Endometrium (tissue), 2 donors: ENCODE measurements around the gene TPST2.

Source experiments
- FAIRE-seq: peaks from 2 replicates; lab custom pipeline; 2012; peaks lifted over from hg19 to GRCh38; lab: Jason Lieb, UNC
- donor health status: control.
- donor health status: control.

The TPST2 gene

DNA sequence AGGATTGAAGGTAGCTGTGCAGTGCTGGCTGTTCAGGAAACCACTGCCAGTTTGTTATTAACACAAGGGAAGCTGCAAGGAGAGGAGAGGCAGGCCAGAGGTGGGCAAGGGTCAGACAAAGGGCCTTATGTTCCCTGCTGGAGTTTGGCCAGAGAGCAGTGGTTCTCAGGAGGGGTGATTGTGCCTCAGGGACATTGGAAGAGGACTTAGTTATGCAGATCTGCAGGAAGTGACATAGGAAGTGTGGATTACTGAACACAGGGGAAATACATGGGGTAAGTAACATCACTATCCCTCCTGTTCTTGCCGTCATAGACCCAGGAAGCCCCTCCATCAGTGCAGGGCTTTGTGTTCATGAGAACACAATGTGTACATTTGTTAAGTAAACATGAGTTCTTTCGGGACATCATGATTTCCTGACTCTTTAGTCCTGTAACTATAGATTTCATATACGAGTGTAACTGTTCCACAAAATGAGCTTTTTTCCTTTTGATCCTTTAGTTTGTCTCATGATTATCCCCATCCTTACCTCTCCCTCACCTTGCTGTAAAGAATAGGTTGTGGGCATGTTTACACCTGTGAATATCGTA, 100.4 kb downstream of the TPST2 start:
- no peak for FAIRE-seq

DNA sequence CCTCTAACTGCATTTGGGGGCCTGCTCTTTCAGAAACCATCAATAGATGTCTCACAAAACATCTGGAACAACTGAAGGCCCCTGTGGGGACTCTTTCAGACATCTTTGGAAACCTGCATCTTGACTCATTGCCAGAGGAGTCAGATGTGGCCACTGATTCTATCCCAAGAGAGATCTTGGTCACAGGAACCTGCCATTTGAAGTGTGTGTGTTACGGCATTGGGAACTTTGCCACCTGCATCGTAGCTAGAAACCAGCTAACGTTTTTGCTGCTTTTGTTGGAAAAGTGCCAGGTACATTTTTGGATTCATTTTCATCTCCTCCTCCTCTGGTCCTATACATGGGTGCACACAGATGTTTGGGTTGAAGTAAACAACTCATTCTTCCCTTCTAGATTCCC, 101.9 kb downstream of the TPST2 start:
- FAIRE-seq = no peak

DNA sequence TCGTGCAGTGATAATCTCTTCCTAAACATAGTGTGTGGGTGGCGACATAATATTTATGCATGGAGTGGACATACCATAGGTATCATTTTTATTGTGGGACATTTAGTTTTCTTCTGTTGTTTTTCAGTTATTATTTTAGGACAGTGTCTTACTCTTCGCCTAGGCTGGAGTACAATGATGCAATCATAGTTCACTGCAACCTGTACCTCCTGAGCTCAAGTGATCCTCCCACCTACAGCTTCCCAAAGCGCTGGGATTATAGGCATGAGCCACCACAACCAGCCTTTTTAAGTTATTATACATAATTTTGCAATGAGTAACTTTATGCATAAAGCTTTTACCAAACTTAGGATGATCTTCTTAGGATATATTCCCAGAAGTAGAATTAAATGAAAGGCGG, 103.5 kb downstream of the TPST2 start:
- no peak for FAIRE-seq

DNA sequence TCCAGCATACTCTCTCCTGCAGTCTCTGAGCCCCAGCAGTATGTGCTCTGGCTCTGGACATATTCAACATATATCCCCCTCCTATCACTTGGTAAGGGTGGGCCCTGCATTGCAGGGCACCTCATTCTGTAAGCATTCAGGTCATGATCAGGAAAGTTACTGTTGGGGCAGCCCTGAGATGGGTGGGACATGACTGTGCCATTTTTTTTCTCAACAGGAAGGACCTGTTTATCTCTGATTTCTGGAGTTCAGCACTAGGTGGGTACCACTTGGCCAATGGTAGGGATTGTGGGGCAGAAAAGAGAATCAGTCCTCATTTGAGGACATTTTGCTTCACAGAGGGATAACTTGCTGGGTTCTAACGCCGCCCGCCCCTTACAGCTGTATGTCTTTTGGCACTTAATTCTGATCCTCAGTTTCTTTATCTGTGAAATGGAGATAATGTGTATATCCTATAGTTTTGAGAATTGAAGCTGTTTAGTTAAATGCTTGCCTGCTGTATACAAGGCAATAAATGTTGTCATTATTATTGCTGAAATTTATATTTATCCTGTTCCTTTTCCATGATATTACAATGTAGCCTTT, 104.0 kb downstream of the TPST2 start:
- FAIRE-seq = no peak

DNA sequence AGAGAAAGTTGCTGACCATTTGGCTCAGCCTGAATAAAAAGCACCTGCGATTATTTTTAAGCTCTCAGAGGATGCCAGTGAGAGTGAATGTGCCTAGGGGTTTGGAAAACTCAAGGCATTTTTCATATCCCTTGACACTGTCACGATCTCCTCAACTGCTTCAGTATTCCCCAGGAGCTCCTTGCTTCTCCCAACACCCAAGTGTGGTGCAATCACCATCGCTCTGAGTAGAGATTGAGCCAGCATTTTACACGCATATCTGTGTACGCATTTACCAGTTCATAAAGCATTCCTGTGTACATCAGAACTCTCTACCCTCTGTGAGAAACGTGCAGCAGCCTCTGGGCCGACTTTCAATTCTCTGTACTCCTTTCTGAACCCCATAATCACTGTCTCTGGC, 104.9 kb downstream of the TPST2 start:
- FAIRE-seq = no peak

DNA sequence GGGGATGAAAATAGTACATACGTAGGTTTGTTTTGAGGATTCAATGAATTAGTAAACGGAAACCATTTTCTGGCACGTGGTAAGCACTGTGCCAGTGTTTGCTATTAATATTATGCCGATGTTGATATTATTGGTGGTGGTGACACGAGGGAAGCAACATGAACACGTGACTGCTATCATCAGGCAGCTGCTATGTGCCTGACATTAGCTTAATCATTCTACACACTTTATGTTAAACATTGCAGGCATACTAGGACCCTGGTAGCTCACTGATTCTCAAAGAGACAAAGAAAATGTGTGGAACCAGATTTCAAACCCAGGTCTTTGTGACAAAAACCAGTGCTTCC, 105.6 kb downstream of the TPST2 start:
- no peak for FAIRE-seq

DNA sequence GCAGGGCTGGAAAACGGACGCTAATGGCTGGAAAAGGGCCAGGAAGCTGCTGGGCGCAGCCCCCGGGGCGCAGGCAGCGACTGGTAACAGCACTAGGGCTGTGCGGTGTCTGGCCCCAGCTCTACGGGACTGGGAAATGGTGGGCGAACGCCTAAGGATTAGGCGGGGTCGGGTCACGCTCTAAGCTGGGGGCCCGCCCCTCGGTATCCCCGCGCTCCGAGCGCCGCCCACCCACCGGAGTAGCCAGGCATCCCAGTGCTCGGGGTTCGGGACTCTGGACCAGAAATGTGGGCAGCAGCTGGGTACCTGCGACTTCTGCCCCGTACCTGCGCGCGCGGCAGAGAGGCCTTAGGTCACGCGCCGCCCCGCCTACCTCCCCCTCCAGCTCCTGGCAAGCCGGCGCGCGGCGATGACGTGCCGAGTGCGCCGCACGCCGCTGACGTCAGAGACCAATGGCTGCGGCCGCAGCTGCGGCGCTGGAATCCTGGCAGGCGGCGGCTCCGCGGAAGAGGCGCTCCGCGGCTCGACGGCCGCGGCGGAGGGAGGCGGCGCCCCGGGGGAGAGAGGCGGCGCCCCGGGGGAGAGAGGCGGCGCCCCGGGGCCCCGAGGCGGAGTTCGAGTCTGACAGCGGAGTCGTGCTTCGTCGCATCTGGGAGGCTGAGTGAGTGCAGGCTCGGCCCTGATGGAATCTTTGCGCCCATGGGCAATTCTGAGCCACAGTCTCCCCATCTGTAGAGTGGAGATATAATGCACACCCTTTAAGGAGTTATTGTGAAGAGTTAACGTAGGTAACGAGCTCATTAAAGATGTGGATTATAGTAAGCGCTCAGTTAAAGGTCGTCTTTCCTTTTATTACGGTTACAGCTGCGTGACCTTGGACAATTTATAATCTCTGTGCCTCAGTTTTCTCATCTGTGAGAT, 106.2 kb downstream of the TPST2 start, which contains the start of the genes HPS4 and SRRD:
Gene HPS4 (minus strand): TSS at position 345 of the 921 bp plus-strand sequence. CDS start 2,021 bp downstream, outside the sequence.
Gene SRRD (plus strand): TSS at position 439 of the 921 bp plus-strand sequence. CDS start 14 bp downstream, at position 453.
- no peak for FAIRE-seq

DNA sequence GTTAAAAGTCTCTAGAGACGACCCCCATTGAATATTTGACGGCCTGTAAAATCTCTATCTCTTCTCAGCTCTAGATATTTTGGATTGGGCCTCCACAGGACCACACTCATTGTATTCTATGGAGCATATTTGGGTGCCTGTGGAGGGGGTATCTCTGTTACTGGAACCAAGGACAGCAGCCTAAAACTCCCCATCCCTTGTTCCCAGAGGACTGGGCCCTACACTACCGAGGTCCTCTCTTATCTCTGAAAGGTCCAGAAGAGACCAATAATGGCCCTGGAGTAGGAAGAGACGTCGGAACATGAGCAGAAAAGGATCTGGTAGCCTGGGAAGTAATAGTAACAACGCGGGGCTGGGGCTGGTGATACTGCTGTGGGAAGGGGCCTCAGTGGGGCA, 106.9 kb downstream of the TPST2 start:
- no peak for FAIRE-seq

DNA sequence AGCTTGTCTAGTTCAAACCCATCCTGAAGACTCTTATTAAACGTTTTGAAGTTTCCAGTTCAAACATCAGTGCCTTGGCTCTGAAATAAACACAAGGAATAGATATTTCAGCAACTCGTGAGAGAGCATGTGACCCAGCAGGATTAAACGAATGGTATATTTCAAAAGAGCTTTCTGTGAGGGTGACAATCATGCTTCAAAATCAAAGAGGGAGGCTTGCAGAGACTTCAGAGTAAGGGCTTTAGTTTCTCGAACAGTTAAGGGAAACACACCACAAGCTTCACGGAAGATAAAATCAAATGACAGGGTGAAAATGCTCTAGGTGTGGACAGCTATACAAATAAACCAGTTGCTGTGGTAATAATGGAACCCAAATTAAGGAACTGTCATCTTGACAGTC, 107.8 kb downstream of the TPST2 start:
- no peak for FAIRE-seq

DNA sequence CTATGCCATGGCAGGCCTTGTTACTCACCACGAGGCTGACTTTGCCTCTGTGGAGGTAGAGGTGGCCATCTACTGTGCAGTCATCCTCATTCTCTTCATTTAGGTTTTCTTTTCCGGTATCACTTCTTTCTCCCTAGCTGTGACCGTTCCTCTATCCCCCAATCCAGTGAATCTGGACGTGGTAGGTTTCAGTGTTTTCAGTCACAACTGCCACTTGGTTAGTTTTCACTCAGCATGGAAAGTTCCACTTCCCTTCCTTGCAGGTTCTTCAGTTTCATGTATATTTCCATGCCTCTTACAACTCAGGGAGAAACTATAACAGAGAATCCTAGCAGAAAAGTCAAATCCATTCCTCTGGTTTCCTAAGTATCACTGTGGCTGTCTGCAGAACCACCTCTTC, 108.2 kb downstream of the TPST2 start:
- FAIRE-seq = no peak

DNA sequence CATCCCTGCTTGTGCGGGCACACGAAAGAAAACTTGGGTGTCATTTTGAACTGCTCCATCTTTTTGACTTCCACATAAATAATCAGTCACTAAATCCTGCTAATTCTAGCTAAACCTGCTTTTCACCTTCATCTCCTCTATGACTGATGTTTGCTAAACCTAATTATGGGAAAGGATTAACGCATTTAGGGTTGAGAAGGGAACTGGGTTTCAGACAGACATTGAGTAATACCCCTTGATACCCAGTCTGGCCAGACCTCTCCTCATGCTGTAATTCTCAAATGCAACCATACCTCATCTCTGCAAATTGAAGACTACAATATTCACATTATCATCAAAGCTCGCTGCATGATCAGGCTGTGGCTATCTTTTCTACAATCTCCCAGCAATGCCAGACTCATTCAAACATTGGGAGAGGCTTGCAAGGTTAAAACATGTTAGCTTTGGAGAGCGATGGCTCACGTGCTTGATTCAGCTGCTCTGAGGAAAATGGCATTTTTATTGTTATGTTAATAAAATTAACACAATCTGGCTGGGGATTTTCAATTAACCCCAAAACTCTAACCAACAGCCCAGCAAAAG, 108.7 kb downstream of the TPST2 start:
- FAIRE-seq = no peak

DNA sequence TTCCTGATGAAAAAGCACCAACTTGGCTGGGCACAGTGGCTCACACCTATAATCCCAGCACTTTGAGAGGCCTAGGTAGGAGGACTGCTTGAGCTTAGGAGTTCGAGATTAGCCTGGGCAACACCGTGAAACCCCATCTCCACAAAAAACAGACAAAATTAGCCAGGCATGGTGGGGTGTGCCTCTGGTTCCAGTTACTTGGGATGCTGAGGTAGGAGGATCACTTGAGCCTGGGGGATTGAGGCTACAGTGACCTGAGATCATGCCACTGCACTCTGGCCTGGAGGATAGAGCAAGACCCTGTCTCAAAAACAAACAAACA, 109.4 kb downstream of the TPST2 start:
- no peak for FAIRE-seq

DNA sequence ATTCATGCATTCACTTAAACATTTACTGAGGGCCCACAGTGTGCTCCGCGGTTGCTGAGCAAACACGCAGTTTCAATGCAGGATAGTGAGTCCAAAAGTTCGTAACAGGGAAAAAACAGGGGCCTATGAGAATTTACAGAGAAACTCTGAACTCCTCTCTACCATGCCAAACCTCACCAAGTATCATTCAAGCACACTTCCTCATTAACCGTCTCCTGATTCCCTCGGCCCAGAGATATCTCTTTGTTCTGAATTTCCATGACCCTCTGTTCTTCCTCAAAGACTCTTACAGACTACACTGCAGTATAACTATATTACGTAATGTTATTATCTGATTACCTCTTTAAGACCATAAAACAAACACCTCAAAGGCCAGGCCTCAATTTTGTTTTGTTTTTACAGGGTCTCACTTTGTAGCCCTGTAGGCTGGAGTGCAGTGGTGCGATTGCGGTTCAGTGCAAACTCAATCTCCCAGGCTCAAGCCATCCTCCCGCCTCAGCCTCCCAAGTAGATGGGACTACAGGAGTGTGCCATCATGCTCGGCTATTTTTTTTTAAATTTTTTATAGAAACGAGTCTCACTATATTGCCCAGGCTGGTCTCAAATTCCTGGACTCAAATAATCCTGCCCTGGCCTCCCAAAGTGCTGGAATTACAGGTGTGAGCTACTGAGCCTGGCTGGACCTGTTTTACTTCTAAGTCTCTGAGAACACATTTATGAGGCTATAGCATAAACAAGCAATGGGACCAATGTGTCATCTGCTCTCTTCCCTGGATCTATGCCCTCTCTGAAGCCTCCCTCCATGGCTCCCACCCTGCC, 109.9 kb downstream of the TPST2 start:
- FAIRE-seq = no peak

DNA sequence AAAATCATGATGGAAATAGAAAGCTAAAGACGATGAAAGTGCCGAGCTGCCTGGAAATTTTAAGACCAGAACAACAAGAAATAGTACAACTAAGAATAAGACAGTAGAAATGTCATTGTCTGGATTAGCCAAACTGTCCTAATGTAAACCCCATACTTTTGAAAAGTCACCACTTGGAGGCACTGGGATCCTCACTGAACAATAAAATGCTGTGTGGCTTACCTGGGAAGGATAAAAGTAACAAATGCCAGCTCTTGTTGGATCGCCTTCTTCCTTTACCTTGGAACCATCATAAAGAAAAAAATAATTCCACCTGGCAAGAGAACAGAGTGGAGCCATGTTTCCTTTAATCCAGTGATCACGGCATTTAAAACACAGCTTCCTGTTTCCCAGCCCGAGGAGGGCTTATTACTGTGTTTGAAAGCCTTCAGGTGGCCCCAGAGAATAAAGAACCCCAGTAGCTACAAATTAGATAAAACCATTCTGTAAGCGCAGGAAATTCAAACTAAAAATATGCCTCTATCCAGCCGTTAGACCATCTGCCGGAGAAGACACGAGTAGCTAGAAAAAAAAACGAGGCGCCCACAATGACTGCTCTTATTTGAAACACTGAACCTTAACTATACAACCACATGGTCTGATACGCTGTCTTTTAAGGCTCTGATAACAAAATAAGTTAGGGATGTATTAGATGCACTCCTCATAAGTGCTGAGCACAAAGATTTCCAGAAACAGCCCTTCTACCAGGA, 110.7 kb downstream of the TPST2 start:
- no peak for FAIRE-seq

DNA sequence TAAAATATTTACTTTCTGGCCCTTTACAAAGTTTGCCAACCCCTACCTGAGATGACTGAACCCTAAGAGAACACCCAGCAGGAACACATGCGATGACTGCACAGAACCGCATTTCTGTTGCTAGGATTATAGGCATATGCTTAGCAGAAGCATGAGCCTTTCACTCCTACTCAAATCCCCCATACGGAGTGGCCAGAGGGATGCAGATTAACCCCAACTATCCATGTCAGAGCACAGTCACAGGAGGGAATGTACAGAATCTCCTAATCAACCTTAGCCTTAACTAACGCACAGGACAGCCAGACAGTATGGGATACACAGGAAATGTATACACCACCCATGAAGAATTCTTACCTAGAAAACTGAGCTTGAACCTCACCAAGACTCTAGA, 112.6 kb downstream of the TPST2 start:
- no peak for FAIRE-seq

DNA sequence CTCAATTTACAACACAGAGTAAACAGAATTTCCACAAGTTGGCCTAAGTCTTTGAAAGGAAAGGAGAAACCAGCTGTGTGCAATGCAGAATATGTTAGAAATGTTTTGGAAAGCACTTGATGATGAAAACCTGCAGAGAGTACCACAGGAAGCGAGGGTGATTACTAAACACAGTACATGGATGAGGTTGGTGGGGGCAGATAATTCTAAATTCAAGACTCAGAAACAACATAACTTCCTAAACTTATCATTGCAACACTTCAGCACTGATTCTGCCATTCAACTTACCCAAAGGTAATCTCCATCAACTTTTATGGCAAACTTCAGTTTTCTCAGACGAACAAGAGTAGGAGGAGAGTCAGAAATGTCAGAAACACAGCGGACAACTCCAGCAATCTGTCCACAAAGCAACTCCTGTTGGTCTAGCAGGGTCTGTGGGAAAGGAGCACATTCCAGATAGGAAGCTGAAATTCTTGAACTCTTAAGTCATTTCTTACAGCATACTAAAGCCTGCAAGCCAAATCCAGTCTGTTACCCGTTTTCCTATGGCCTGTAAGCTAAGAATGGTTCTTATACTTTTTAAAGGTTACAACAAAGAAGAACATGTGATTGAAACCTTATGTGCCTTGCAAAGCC, 113.1 kb downstream of the TPST2 start:
- FAIRE-seq = no peak

DNA sequence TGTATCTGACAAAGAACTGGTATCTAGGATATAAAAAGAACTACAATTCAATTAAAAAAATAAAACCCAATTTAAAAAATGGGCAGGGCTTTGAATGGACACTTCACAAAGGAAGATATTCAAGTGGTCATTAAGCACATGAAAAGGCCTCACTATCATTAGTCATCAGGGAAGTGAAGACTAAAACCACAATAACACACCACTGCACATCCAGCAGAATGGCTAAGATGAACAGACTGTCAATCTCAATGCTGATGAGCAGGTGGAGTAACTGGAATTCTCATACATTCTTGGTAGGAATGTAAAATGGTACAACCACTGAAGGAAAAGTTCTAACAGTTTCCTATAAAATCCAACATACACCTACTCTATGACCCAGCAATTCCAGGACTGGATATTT, 115.2 kb downstream of the TPST2 start:
- FAIRE-seq = no peak
